ENCODE results near the gene MT1A. TPM values are rescaled to one million over a fixed set of nuclear protein-coding genes. Genes with fewer than 3 reads are reported as not detected.

MT1A gene
- total RNA-seq, 1 experiment from 2014 or later, result not detected

DNA sequence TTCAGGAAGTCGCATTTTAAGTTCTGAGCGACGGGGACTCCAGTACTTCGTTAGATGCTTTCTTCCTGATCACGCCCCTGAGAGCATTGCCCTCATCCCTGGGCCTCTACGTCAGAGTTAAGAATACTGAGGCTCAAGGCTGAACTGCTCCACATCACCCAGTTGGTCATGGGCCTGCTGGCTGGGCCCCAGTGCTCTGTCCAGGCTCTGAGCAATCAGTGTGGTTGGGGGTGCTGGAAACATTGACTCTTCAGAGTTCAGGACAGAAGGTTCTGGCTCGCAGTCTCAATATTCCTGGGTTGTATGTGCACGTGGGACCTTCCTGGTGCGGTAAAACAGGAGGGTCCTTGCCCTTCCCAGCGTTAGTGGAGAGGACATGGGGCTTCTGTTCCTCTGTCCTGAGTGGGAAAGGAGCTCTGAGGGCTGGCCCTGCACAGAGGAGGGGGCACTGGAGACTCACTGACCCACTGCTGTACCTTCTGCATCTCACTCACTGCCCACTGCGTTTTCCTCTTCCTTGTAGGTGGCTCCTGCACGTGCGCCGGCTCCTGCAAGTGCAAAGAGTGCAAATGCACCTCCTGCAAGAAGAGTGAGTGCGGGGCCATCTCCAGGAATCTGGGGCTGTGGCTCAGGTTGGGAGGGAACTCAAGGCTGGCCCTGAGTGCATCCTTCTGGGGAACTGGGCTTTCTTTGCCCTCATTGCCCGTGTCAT, 12.4 kb upstream of the MT1A start:
- no peak for DNase-seq (ENCODE audit: low spot score)
- in situ Hi-C loops (cut with HindIII; ENCODE audit: low sequenced_read_pairs), result no loop called here

DNA sequence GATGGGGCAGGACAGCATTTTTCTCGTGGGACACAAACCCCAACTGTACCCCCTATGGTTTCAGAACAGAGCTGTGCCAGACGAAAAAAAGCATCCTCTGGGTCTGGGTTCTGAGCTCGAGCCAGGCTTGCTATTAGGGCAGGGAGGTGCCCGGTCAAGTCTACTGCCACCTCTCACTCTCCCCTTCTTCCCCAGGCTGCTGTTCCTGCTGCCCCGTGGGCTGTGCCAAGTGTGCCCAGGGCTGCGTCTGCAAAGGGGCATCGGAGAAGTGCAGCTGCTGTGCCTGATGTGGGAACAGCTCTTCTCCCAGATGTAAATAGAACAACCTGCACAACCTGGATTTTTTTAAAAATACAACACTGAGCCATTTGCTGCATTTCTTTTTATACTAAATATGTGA, 11.8 kb upstream of the MT1A start:
- in situ Hi-C loops (cut with HindIII; ENCODE audit: low sequenced_read_pairs), result no loop called here
- DNase-seq (ENCODE audit: low spot score), result no peak

DNA sequence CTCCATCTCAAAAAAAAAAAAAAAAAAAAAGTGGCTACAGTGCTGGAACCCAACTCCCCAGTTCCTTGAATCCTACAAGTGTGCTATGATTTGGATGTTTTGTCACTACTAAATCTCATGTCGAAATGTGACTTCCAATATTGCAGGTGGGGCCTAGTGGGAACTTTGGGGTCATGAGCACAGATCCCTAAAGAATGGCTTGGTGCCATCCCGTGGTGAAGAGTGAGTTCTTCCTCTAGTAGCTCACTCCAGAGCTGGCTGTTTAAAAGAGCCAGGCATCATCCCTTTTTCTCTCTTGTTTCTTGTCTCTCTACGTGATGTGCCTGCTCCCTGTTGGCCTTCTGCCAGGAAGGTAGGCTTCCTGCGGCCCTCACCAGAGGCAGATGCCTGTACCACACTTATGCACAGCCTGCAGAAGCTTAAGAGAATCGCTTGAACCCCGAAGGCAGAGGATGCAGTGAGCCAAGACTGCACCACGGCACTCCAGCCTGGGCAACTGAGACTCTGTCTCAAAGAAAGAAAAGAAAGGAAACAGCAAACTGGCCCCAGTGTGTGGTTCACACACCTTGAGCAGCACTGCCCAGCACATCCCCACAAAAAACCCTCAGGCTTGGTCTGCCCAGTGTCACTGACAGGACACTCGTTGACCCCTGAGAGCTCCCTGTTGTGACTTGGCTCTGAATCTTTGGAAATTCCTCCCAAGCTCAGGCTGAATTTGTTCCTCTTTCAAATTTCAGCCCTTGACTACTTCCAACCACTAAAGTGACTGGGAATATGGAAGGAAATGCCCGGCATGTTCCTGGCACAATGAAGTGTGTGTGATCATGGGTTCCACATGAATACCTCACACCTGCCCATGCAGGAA, 9.7 kb upstream of the MT1A start:
- in situ Hi-C loops (cut with HindIII; ENCODE audit: low sequenced_read_pairs), result no loop called here
- no peak for DNase-seq (ENCODE audit: low spot score)

GRCh38 chr16:56629531-56629930, 8.9 kb upstream of the MT1A start:
- in situ Hi-C loops (cut with HindIII; ENCODE audit: low sequenced_read_pairs), result no loop called here
- DNase-seq (ENCODE audit: low spot score), result no peak

GRCh38 chr16:56630134-56630533, 8.3 kb upstream of the MT1A start:
- in situ Hi-C loops (cut with HindIII; ENCODE audit: low sequenced_read_pairs), result no loop called here
- DNase-seq (ENCODE audit: low spot score), result no peak

- DNase-seq (ENCODE audit: low spot score), result no peak
- in situ Hi-C loops (cut with HindIII; ENCODE audit: low sequenced_read_pairs), result no loop called here
These were observed 7.3 kb upstream of the MT1A start for GRCh38 chr16:56631197-56631596.

DNA sequence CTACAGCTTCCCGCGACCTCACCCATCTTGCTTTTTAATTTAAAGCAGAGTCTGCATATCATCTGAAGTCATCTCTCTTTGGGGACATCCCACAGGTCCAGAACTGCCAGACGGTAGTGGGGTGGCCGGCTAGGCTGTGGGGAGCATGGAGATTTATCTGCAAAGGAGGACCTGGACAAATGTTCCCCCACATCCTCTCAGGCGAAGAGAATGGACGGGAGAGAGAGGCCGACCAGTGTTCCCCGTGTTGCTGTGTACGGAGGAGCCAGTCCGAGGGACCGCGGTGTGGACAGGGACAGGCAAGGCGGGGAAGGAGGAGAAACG, 6.7 kb upstream of the MT1A start:
- no peak for DNase-seq (ENCODE audit: low spot score)
- in situ Hi-C loops (cut with HindIII; ENCODE audit: low sequenced_read_pairs), result no loop called here

DNA sequence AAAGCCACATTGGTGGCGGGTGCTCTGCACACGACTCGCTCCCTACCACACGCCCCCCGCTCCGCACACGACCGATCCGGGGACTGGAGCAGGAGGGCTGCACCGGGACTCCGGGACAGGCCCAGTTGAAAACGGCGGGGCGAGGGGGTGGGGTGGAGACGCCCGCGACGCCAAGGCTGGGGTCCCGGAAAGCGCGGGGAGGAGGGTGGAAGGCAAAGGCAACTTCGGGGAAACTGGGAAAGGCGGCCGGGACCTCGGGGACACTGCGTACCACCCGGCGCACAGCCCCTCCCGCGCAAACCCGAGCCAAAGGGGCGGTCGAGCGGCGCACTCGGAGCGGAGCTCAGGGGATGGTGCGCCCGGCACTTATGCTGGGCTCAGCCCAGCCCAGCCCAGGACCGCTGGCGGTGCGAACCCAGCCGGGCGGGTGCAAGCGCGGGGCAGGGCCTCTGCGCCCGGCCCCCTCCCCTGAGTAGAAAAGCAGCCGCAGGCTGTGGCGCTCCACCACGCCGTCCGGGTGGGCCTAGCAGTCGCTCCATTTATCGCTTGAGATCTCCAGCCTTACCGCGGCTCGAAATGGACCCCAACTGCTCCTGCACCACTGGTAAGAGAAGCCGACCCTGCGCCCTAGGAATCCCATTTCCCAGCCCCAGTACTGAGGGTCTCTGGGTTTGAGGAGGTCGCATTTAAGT, 6.2 kb upstream of the MT1A start, which contains the start of gene MT1M:
Gene MT1M, plus strand, starts transcription at position 504 of the 692 bp plus-strand sequence. Its CDS starts 73 bp downstream, at position 577.
- in situ Hi-C loops (cut with HindIII; ENCODE audit: low sequenced_read_pairs), result no loop called here
- no peak for DNase-seq (ENCODE audit: low spot score)

DNA sequence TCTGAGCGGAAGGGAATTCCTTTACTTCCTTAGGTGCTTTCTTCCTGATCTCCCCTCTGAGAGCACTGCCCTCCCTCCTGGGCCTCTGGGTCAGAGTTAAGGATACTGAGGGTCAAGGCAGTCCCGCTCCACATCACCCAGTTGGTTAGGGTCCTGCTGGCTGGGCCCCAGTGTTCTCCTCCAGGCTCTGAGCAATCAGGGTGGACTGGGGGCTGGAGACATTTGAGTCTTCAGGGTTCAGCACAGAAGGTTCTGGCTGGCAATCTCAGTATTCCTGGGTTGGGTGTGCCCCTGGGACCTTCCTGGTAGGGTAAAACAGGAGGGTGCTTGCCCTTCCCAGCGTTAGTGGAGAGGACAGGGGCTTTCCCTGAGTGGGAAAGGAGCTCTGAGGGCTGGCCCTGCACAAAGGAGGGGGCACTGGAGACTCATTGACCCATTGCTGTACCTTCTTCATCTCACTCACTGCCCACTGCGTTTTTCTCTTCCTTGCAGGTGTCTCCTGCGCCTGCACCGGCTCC, 5.6 kb upstream of the MT1A start:
- DNase-seq (ENCODE audit: low spot score), result no peak
- in situ Hi-C loops (cut with HindIII; ENCODE audit: low sequenced_read_pairs), result no loop called here

DNA sequence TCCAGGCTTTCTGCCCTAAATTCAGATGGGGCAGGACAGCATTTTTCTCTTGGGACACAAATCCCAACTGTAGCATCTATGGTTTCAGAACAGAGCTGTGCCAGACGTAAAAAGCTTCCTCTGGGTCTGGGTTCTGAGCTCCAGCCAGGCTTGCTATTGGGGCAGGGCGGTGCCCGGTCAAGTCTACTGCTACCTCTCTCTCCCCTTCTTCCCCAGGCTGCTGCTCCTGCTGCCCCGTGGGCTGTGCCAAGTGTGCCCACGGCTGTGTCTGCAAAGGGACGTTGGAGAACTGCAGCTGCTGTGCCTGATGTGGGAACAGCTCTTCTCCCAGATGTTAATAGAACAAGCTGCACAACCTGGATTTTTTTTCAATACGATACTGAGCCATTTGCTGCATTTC, 4.9 kb upstream of the MT1A start:
- DNase-seq (ENCODE audit: low spot score), result no peak
- in situ Hi-C loops (cut with HindIII; ENCODE audit: low sequenced_read_pairs), result no loop called here

- in situ Hi-C loops (cut with HindIII; ENCODE audit: low sequenced_read_pairs), result no loop called here
- no peak for DNase-seq (ENCODE audit: low spot score)
These were observed 3.6 kb upstream of the MT1A start for GRCh38 chr16:56634715-56635440.

- no peak for DNase-seq (ENCODE audit: low spot score)
- in situ Hi-C loops (cut with HindIII; ENCODE audit: low sequenced_read_pairs), result no loop called here
These were observed 3.0 kb upstream of the MT1A start for GRCh38 chr16:56635441-56635967.

DNA sequence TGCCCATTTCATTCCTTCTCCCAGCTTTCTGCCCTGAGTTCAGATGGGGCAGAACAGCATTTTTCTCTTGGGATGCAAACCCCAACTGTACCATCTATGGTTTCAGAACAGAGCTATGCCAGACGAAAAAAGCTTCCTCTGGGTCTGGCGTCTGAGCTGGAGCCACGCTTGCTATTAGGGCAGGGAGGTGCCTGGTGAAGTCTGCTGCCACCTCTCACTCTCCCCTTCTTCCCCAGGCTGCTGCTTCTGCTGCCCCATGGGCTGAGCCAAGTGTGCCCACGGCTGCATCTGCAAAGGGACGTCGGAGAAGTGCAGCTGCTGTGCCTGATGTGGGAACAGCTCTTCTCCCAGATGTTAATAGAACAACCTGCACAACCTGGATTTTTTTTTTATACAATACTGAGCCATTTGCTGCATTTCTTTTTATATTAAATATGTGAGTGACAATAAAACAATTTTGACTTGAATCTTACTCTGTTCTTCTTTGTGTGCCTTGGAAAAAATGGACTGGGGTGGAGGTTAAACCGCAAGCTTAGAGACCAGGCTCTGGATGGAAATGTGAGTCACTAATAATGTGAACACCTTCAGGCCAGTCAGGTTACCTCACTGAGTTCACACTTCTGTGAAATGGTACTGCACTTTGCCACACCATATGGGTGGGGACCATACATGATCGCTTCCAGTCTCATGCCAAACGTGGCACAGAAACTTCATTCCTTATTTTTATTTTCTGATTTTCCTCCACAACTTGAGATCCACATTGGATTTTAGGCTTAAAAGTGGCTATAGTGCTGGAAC, 1.7 kb upstream of the MT1A start:
- in situ Hi-C loops (cut with HindIII; ENCODE audit: low sequenced_read_pairs), result no loop called here
- no peak for DNase-seq (ENCODE audit: low spot score)

- in situ Hi-C loops (cut with HindIII; ENCODE audit: low sequenced_read_pairs), result no loop called here
- no peak for DNase-seq (ENCODE audit: low spot score)
These were observed 579 bp downstream of the MT1A start for GRCh38 chr16:56639045-56639444.

DNA sequence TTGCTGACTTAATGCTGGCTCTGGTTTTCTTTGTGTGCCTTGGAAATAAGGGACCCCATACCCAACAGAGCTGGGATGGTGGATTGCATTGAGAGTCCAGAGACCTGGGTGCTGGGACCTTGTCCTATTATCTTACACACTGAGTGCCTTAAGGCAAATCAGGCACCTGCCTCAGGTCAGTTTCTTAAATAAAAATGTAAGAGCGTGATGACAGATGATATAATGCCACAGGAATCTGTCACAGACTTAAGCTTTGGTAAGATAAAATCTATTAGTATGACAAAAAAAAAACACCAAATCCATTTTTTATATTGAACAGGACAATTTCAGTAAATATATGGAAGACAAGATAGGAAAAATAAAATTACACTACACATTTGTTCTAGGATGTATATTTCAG, 1.6 kb downstream of the MT1A start:
- no peak for DNase-seq (ENCODE audit: low spot score)
- in situ Hi-C loops (cut with HindIII; ENCODE audit: low sequenced_read_pairs), result no loop called here

DNA sequence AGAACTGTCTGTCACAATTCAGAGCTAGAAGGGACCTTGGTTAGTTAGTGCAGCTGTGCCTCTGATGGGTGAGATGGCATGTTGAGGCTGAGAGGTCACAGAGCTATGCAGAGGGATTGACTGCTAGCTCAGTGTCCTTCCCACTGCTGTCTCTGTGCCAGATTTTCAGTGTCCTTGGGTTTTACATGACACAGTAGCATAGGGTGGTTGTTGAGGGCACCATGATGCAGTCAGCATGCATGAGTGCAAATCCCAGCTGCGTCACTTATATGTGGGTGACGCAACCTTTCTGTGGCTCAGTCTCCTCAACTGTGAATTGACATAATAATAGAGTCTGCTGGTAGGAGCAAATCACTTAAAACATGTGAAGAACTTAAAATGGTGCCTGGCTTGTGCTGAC, 2.7 kb downstream of the MT1A start:
- DNase-seq (ENCODE audit: low spot score), result no peak

GRCh38 chr16:56643080-56643778, 4.8 kb downstream of the MT1A start:
- in situ Hi-C loops (cut with HindIII; ENCODE audit: low sequenced_read_pairs), result no loop called here
- peak; percentile 38 for DNase-seq (ENCODE audit: low spot score)

More for the DNA sequence above, 2.7 kb downstream of the MT1A start:
- in situ Hi-C loops (cut with HindIII; ENCODE audit: low sequenced_read_pairs), result no loop called here

DNA sequence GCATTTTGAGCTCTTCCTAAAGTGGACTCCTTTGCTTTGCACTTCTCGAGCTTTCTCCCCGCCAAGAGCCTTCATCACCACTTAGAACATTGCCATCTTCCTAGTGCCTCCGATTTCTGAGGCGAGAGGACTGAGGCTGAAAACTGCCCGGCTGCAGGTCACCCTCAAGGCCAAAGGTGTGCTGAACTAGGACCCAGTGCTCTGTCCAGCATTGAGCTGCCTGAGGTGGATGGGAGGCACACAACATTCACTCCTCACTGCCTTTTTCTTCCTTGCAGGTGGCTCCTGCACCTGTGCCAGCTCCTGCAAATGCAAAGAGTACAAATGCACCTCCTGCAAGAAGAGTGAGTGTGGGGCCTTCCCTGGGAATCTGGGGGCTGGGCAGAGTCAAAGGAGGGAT, 5.4 kb downstream of the MT1A start:
- in situ Hi-C loops (cut with HindIII; ENCODE audit: low sequenced_read_pairs), result no loop called here
- DNase-seq (ENCODE audit: low spot score), result no peak
